Measurements from ENCODE around the gene LDLRAD4. TPM values are rescaled to one million over a fixed set of nuclear protein-coding genes. Genes with fewer than 3 reads are reported as not detected.

The LDLRAD4 gene
- total RNA-seq, 1 experiment from 2014 or later, result 1.7 TPM

DNA sequence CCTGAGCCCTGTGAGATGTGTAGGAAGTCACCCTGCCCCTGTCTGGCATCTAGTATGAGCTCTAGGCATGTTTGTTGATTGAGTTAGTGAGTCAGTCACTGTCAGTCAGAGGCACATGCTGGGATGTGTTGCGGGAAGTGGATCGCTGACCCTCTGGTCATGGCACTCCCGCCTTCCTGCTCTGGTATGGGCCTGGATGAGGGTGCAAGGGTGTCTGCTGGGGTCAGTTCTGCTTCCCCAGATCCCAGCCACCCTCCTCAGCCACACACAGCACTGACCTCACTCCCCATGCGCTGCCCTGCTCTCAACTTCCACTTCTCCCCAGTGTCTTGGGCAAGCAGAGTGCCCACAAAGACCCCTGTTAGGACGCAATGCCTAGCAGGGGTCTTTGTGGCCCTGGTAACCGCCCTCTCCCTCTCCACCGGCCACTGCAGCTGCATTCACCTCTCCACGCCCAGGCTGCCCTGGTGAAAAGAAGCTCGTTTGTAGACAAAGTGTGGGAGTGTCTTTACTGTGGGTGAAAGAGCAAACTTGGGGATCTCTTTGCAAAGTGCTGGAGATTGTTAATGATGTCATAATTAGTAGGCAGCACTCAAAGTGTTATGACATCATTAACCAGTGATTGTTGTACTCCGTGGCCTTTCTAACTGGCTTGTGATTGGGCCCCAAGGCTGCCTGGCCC is 252.1 kb downstream of the LDLRAD4 start:
- Histone ChIP-seq H3K9me3 (ENCODE audit: insufficient read depth, low read depth) (no peaks in the 10 kb centered on the region), H3K4me1 (replicated peaks; ENCODE audit: insufficient read depth) (no peaks in the 10 kb centered on the region), H3K27me3 (ENCODE audit: insufficient read depth, low read depth) (peaks cover 53% of the 10 kb centered on the region), H3K36me3 (ENCODE audit: low read depth) (no peaks in the 10 kb centered on the region), H3F3A (ENCODE audit: insufficient read depth, low read depth) (no peaks in the 10 kb centered on the region), H3K4me3 (no peak overlapping the region), H4K20me1 (ENCODE audit: insufficient read depth) (no peaks in the 10 kb centered on the region), H3K4me2 (no peak overlapping the region), H3K9me2 (ENCODE audit: insufficient read depth) (no peaks in the 10 kb centered on the region), H3K79me2 (ENCODE audit: low read depth) (no peaks in the 10 kb centered on the region), H3K27ac (no peak overlapping the region), H2AFZ (no peak overlapping the region)
- ChIA-PET CTCF (no interaction called here), POLR2A (ENCODE audit: unreplicated experiment) (no interaction called here)
- BruUV-seq (replicated peaks), result no TSS peak
- DNase-seq, result no peak
- no peak for TF ChIP-seq EZH2 (IDR thresholded peaks at IDR 0.05; ENCODE audit: low read depth)
- TF ChIP-seq, protein P1, sequence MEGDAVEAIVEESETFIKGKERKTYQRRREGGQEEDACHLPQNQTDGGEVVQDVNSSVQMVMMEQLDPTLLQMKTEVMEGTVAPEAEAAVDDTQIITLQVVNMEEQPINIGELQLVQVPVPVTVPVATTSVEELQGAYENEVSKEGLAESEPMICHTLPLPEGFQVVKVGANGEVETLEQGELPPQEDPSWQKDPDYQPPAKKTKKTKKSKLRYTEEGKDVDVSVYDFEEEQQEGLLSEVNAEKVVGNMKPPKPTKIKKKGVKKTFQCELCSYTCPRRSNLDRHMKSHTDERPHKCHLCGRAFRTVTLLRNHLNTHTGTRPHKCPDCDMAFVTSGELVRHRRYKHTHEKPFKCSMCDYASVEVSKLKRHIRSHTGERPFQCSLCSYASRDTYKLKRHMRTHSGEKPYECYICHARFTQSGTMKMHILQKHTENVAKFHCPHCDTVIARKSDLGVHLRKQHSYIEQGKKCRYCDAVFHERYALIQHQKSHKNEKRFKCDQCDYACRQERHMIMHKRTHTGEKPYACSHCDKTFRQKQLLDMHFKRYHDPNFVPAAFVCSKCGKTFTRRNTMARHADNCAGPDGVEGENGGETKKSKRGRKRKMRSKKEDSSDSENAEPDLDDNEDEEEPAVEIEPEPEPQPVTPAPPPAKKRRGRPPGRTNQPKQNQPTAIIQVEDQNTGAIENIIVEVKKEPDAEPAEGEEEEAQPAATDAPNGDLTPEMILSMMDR (conservative IDR thresholded peaks at IDR 0.05), result no peak
- intact Hi-C loops (cut with micrococcal nuclease; ENCODE audit: unreplicated experiment), result no loop called here

- Histone ChIP-seq H2AFZ (no peak overlapping the region), H3K9me3 (ENCODE audit: insufficient read depth, low read depth) (no peaks in the 10 kb centered on the region), H3K4me3 (no peak overlapping the region), H3K4me2 (no peak overlapping the region), H3K9me2 (ENCODE audit: insufficient read depth) (no peaks in the 10 kb centered on the region), H3F3A (ENCODE audit: insufficient read depth, low read depth) (no peaks in the 10 kb centered on the region), H3K4me1 (replicated peaks; ENCODE audit: insufficient read depth) (no peaks in the 10 kb centered on the region), H4K20me1 (ENCODE audit: insufficient read depth) (no peaks in the 10 kb centered on the region), H3K79me2 (ENCODE audit: low read depth) (no peaks in the 10 kb centered on the region), H3K27ac (no peak overlapping the region), H3K27me3 (ENCODE audit: insufficient read depth, low read depth) (peaks cover 52% of the 10 kb centered on the region), H3K36me3 (ENCODE audit: low read depth) (no peaks in the 10 kb centered on the region)
- BruUV-seq (replicated peaks), result no TSS peak
- POLR2A ChIA-PET (ENCODE audit: unreplicated experiment), result no interaction called here
- no peak for TF ChIP-seq EZH2 (IDR thresholded peaks at IDR 0.05; ENCODE audit: low read depth)
- TF ChIP-seq, protein P1 (conservative IDR thresholded peaks at IDR 0.05), result no peak
- CTCF ChIA-PET, result no interaction called here
- intact Hi-C loops (cut with micrococcal nuclease; ENCODE audit: unreplicated experiment), result no loop called here
- DNase-seq, result no peak
Measured at GRCh38 chr18:13471198-13471845, 252.8 kb downstream of the LDLRAD4 start.

DNA sequence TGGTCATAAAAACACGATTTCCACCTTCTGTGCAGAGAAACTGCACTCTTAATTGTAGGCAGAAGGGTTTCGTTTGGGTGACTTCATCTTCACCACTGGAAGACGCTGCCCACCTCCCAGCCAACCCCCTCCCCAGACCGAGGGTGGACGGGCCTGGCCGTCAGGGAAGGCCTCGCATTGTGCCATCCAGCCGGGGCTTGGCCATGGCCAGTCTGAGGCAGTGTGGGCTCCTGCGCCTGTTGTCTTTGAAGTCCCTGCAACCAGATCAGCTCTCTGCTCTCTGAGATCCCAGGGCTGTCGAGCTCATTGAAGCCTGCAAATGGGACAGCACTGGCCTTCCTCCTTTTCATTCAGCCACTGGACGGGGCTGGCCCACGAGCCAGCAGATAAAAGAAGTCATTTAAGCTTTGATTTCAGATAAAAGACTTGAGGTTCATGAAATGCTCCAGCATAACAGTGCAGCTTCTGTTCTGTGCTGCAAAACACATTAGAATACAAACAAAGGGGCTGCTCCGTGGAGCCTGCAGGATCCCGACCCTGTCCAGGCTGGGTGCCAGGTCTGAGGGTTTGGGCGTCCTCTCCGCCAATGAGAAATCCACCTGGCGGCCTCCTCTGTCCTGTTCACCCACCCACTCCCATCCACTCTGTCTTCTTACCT is 253.5 kb downstream of the LDLRAD4 start:
- no peak for TF ChIP-seq EZH2 (IDR thresholded peaks at IDR 0.05; ENCODE audit: low read depth)
- TF ChIP-seq, protein P1 (conservative IDR thresholded peaks at IDR 0.05), result no peak
- no peaks in the 10 kb centered on the region for H3K36me3 ChIP-seq (ENCODE audit: low read depth)
- H3K9me3 ChIP-seq (ENCODE audit: insufficient read depth, low read depth), result no peaks in the 10 kb centered on the region
- ChIA-PET POLR2A (ENCODE audit: unreplicated experiment) (interaction anchor here (0.5 kb wide), 1 partner anchor 476 kb away, joined by 3 read pairs; no protein-coding TSS in a partner anchor), CTCF (no interaction called here)
- no peak for DNase-seq
- H3F3A ChIP-seq (ENCODE audit: insufficient read depth, low read depth), result no peaks in the 10 kb centered on the region
- no peaks in the 10 kb centered on the region for H3K4me1 ChIP-seq (replicated peaks; ENCODE audit: insufficient read depth)
- H3K27ac ChIP-seq, result no peak overlapping the region
- no peaks in the 10 kb centered on the region for H3K79me2 ChIP-seq (ENCODE audit: low read depth)
- no peak overlapping the region for H2AFZ ChIP-seq
- no peaks in the 10 kb centered on the region for H3K9me2 ChIP-seq (ENCODE audit: insufficient read depth)
- BruUV-seq (replicated peaks), result no TSS peak
- H4K20me1 ChIP-seq (ENCODE audit: insufficient read depth), result no peaks in the 10 kb centered on the region
- intact Hi-C loops (cut with micrococcal nuclease; ENCODE audit: unreplicated experiment), result no loop called here
- H3K4me2 ChIP-seq, result no peak overlapping the region
- H3K27me3 ChIP-seq (ENCODE audit: insufficient read depth, low read depth), result peaks cover 58% of the 10 kb centered on the region
- no peak overlapping the region for H3K4me3 ChIP-seq

All from PC-9 (cell line).